RWPE2 (cell line): ENCODE data around the gene ARMC10.
"Not testable (repeated sequence)": the region's sequence is repeated elsewhere in the genome, so short reads cannot be mapped to it uniquely, and the experiment has no call there.

ENCODE experiments used
- ATAC-seq: fragments of 200-7000 bp; cut with Tn5 transposase; 3 replicates; pipeline ENCODE4 v1.9.1; 2021; ENCODE audit warnings: low read depth
- DNase-seq: peaks from one replicate; pipeline ENCODE4 v3.0.0-alpha.2; 2020; ENCODE audit warnings: low spot score
- H3K27ac ChIP-seq: fragments of 450-650 bp; 2 replicates; pipeline ENCODE4 v1.5.1; 2017; ENCODE audit warnings: mild to moderate bottlenecking; ENCODE audit not compliant: poor library complexity, severe bottlenecking
- H3K27me3 ChIP-seq: fragments of 250-450 bp; sonication (Bioruptor Pico); 2 replicates; pipeline ENCODE4 v1.5.1; 2021; ENCODE audit warnings: mild to moderate bottlenecking, moderate library complexity; ENCODE audit not compliant: insufficient read depth, poor library complexity, severe bottlenecking
- H3K36me3 ChIP-seq: fragments of 250-450 bp; sonication (Bioruptor Pico); 2 replicates; pipeline ENCODE4 v1.5.1; 2020; ENCODE audit warnings: low read depth, mild to moderate bottlenecking, moderate library complexity
- H3K4me1 ChIP-seq: fragments of 250-450 bp; sonication (Bioruptor Pico); 2 replicates; pipeline ENCODE4 v1.5.1; 2021; ENCODE audit warnings: mild to moderate bottlenecking, moderate library complexity; ENCODE audit not compliant: insufficient read depth, poor library complexity, severe bottlenecking
- H3K4me3 ChIP-seq: fragments of 250-450 bp; sonication (Bioruptor Pico); 2 replicates; pipeline ENCODE4 v1.5.1; 2021; ENCODE audit warnings: mild to moderate bottlenecking, moderate library complexity; ENCODE audit not compliant: severe bottlenecking
- H3K9me3 ChIP-seq: fragments of 250-450 bp; sonication (Bioruptor Pico); 2 replicates; pipeline ENCODE4 v1.5.1; 2021; ENCODE audit warnings: mild to moderate bottlenecking, moderate library complexity; ENCODE audit not compliant: severe bottlenecking
- CTCF ChIP-seq: fragments of 450-650 bp; IDR thresholded peaks from one replicate; pipeline ENCODE4 v1.5.1; 2017; ENCODE audit warnings: mild to moderate bottlenecking, moderate library complexity; ENCODE audit not compliant: poor library complexity, severe bottlenecking

ARMC10 gene

GRCh38 chr7:103143868-103144267 lies 68.9 kb downstream of the ARMC10 start:
- no peak for TF ChIP-seq CTCF
- Histone ChIP-seq H3K9me3 (no peaks in the 10 kb centered on the region), H3K27ac (no peak overlapping the region), H3K27me3 (no peaks in the 10 kb centered on the region), H3K36me3 (no peaks in the 10 kb centered on the region), H3K4me1 (peaks cover 15% of the 10 kb centered on the region), H3K4me3 (no peak overlapping the region)
- no peak for ATAC-seq
- no peak for DNase-seq

- not testable (repeated sequence) for H3K36me3 ChIP-seq, H3K4me3 ChIP-seq, H3K27me3 ChIP-seq, ATAC-seq, H3K27ac ChIP-seq, H3K9me3 ChIP-seq, DNase-seq
- peaks cover 18% of the 10 kb centered on the region for H3K4me1 ChIP-seq
Measured at GRCh38 chr7:103144754-103145153, 69.8 kb downstream of the ARMC10 start.

- H3K36me3 ChIP-seq = no peaks in the 10 kb centered on the region
- H3K27me3 ChIP-seq = no peaks in the 10 kb centered on the region
- H3K27ac ChIP-seq = peak overlapping the region; percentile 44
- H3K9me3 ChIP-seq = no peaks in the 10 kb centered on the region
- TF ChIP-seq CTCF = no peak
- H3K4me3 ChIP-seq = peak overlapping the region; percentile 60
- DNase-seq (no peak), ATAC-seq (peak; percentile 24; the same call in 1 of the 3 replicates)
- H3K4me1 ChIP-seq = peaks cover 16% of the 10 kb centered on the region
Measured at GRCh38 chr7:103148131-103148993, 73.4 kb downstream of the ARMC10 start.
